IMR-90 (cell line): ENCODE data around the gene NUDT8.

Experiments used
- CHD1 ChIP-seq: IDR thresholded peaks from 2 replicates; pipeline ENCODE4 v1.6.1; 2012; ENCODE audit warnings: low read depth, low read length, improper control_type of control experiment
- CTCF ChIP-seq: conservative IDR thresholded peaks from 2 replicates; pipeline ENCODE4 v1.5.1; 2012; ENCODE audit warnings: mild to moderate bottlenecking, low read depth, low read length, improper control_type of control experiment
- FOS ChIP-seq: fragments of 150-350 bp; IDR thresholded peaks from 2 replicates; pipeline ENCODE4 v1.6.1; 2016; ENCODE audit warnings: low read depth, low read length
- MAFK ChIP-seq: IDR thresholded peaks from 2 replicates; pipeline ENCODE4 v1.6.1; 2012; ENCODE audit warnings: low read depth, low read length, improper control_type of control experiment
- MXI1 ChIP-seq: IDR thresholded peaks from 2 replicates; pipeline ENCODE4 v1.6.1; 2012; ENCODE audit warnings: low read depth, mild to moderate bottlenecking, low read length, moderate library complexity, borderline replicate concordance
- NFE2L2 ChIP-seq: fragments of 150-350 bp; IDR thresholded peaks from 2 replicates; pipeline ENCODE4 v1.6.1; 2016; ENCODE audit warnings: low read depth, mild to moderate bottlenecking, low read length
- POLR2A ChIP-seq: IDR thresholded peaks from 2 replicates; pipeline ENCODE4 v1.6.1; 2012; ENCODE audit warnings: mild to moderate bottlenecking, low read depth, low read length
- RAD21 ChIP-seq: IDR thresholded peaks from 2 replicates; pipeline ENCODE4 v1.6.1; 2012; ENCODE audit warnings: low read length, improper control_type of control experiment
- RFX5 ChIP-seq: IDR thresholded peaks from 2 replicates; pipeline ENCODE4 v1.8.0; 2012; ENCODE audit warnings: low read depth, mild to moderate bottlenecking, low read length, moderate library complexity

- TF ChIP-seq CTCF (no peak), CHD1 (no peak), MXI1 (no peak), POLR2A (no peak), RFX5 (no peak), NFE2L2 (no peak), RAD21 (no peak), MAFK (no peak), FOS (no peak)
These were observed 36.5 kb upstream of the NUDT8 start for GRCh38 chr11:67666303-67666645.
